DLD1 (cell line): Measurements from ENCODE around the gene TESK1.

Experiments used
- in situ Hi-C: cut with HindIII; loops from 2 replicates; pipeline ENCODE4 v1.10.0; 2017; ENCODE audit warnings: low sequenced_read_pairs

The TESK1 gene, protein sequence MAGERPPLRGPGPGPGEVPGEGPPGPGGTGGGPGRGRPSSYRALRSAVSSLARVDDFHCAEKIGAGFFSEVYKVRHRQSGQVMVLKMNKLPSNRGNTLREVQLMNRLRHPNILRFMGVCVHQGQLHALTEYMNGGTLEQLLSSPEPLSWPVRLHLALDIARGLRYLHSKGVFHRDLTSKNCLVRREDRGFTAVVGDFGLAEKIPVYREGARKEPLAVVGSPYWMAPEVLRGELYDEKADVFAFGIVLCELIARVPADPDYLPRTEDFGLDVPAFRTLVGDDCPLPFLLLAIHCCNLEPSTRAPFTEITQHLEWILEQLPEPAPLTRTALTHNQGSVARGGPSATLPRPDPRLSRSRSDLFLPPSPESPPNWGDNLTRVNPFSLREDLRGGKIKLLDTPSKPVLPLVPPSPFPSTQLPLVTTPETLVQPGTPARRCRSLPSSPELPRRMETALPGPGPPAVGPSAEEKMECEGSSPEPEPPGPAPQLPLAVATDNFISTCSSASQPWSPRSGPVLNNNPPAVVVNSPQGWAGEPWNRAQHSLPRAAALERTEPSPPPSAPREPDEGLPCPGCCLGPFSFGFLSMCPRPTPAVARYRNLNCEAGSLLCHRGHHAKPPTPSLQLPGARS

DNA sequence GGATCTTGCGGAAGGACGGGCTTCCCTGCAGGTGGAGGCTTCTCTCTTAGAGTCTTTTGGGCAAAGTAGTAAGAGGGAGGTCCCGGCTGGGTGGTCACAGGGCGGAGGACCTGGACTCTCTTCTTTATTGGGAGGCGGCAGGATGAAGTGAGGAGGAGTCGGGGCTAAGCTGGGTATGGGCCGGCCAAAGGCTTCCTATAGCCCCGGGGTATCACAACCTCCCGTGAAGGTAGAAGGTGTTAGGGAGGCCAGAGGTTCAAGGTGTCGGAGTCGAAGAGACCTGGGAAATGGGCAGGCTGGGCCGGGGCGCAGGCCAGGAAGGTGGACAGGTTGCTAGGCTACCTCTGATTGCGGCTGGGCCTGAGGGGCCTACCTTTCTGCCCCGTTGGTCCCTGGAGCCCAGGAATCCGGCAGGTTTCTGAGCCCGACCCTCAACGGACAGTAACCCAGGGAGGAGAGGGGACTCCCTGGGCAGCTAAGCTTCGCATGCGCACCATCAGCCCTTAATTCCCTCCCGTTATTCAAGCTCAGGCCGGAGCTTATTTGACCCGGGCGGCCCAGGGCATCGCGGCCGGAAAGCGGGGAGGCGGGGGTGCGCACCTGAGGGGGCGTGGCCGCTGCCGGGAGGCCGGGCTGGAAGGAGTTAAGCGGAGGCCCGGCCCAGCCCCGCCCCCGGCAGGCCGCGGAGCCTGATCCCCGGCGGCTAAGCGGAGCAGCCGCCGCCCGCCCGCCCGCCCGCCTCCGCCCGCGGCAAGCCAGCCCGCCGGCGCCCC is at the start of gene TESK1:
TSS of gene TESK1 (plus strand) at position 685 of the 773 bp plus-strand sequence. CDS start 358 bp downstream, outside the sequence.
- in situ Hi-C loops = no loop called here

DNA sequence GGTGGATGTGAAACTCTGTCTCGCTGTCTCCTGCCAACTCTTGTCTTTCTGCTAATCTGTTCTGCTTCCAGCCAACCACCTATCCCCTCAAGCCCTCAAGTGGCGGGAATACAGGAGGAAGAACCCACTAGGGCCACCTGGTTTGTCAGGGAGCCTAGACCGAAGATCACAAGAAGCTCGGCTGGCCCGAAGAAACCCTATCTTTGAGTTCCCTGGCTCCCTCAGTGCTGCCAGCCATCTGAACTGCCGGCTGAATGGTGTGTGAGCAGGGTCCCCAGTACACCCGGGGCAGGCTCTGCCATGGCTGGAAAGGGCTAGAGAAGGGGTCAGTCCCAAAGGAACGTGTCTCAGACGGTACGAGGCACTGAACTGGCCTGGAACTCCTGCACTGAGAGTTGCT is 49.2 kb upstream of the TESK1 start:
- in situ Hi-C loops = no loop called here

GRCh38 chr9:35556776-35557175 is 48.3 kb upstream of the TESK1 start:
- in situ Hi-C loops = no loop called here

- in situ Hi-C loops = no loop called here
These were observed 47.7 kb upstream of the TESK1 start for GRCh38 chr9:35557320-35557719.

DNA sequence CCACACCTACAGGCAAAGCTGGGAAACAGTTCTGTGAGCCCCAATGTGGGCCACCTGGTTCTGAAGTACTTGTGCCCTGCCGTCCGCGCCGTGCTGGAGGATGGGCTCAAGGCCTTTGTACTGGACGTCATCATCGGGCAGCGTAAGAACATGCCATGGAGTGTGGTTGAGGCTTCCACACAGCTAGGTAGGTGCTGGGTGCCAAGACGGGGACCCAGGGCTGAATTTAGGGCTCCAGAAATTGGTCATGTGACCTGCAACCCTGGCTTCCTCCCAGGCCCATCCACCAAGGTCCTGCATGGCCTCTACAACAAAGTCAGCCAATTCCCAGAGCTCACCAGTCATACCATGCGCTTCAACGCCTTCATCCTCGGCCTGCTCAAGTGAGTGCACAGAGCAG is 46.9 kb upstream of the TESK1 start:
- in situ Hi-C loops = no loop called here

DNA sequence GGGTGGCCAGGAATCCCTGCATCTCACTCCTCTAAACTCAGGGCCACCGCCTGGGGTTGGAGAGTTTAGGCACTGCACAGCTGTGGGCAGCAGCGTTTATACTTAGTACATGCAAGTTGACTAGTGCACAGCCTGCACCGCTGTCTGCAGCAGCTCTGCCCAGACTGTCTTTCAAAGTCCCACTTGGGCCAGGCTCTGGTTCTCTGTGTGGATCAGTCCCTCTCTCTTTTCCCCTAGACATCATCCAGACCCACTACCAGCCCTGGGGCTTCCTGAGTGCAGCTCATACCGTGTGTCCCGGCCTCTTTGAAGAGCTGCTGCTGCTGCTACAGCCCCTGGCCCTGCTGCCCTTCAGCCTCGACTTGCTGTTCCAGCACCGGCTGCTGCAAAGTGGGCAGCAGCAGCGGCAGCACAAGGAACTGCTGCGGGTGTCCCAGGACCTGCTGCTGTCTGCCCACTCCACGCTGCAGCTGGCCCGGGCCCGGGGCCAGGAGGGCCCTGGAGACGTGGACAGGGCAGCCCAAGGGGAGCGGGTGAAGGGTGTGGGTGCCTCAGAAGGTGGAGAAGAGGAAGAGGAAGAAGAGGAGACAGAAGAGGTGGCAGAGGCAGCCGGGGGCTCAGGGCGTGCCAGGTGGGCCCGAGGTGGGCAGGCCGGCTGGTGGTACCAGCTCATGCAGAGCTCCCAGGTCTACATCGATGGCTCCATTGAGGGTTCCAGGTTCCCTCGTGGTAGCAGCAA is 45.1 kb upstream of the TESK1 start:
- in situ Hi-C loops = no loop called here

DNA sequence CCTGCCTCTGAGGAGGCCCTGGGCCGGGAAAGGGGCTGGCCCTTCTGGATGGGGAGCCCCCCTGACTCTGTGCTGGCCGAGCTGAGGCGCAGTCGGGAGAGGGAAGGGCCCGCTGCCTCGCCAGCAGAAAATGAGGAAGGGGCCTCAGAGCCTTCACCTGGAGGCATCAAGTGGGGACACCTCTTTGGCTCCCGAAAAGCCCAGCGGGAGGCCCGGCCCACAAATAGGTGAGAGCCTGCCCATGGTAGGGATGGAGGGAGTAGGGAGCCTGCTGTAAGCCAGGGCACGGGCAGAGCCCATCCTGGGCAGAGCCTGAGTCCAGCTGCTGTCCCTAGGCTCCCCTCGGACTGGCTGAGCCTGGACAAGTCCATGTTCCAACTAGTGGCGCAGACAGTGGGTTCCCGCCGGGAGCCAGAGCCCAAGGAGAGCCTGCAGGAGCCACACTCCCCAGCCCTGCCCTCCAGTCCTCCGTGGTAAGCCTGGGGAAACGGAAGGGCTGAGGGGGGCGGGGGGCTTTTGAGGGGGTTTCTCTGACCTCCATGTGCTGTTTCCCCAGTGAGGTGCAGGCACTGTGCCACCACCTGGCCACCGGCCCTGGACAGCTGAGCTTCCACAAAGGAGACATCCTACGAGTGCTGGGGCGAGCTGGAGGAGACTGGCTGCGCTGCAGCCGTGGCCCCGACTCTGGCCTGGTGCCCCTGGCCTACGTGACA is 44.3 kb upstream of the TESK1 start:
- in situ Hi-C loops = no loop called here

GRCh38 chr9:35561468-35562261 is 43.4 kb upstream of the TESK1 start:
- in situ Hi-C loops = no loop called here

- in situ Hi-C loops = no loop called here
These were observed 41.9 kb upstream of the TESK1 start for GRCh38 chr9:35562895-35563780.

DNA sequence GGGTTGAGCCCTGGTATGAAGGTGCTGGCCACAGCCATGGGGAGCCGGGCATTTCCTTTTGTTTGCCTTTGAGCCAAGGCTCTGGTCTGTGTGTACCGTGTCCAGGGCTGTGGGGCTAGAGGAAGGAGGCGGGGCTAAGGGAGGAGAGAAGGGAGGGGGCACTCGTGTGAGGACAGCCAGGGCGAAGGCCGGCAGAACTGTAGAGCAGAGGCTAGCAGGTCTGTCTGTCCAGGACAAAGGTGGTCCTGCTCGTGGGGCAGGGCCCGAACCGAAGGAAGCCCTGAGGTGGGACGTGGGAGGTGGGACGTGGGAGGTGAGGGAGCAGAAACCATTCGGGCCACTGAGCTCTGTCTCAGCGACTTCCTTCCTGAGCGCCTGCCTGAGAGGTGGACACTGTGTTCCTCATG is 41.3 kb upstream of the TESK1 start:
- in situ Hi-C loops = no loop called here

DNA sequence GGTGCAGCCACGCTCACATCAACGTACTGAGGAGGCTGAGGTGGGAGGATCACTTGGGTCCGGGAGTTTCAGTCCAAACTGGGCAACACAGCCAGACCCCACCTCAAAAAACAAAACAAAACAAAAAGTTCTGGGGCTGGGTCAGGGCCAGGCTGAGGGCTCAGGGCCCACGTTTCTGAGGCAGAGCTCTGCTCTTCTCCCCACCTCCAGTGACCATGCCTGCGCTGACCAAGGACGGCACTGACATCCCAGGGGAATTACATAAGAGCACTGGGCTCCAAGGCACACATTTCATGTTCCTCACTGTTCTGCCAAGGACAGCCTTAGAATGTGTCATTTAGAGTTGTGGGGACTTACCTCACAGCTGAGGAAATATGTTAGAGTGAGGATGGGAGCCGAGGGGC is 40.4 kb upstream of the TESK1 start:
- in situ Hi-C loops = no loop called here

DNA sequence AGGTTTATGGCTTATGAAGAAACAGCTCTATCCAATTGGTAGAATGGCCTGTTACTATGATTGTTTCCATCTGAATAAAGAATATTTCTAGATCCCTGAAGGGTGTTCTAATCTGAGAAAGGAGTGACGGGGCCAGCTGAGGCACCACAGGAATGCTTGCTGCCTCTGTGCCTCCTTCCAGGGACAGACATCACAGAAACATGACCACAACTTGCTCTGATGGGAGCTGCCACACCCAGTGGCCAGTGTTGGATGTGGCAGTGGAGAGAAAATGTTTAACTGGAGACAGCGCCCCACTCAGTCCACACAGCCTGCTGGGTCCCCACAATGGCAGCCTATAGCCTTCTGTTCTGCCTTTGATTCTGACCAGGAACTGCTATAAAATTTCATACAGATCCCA is 38.6 kb upstream of the TESK1 start:
- in situ Hi-C loops = no loop called here

GRCh38 chr9:35568196-35568595 is 36.9 kb upstream of the TESK1 start:
- in situ Hi-C loops = no loop called here

DNA sequence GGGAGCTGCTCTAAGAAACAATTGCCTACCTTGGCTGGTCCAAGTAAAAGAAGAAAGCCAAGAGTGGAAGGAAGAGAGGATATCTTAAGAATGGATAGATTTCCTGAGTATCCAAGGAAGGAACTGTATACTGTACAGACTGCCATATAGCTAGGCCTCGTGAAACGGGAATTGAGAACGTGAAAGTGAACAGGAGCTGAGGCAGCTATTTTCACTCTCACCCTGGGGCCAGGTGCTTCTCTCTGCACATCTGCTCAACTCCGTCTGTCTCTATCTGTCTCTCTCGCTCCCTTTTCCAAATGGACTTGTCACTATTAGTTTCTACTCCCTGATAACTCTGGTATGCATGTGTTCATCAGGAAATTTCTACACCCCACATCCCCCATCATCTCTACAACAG is 35.9 kb upstream of the TESK1 start:
- in situ Hi-C loops = no loop called here

GRCh38 chr9:35570709-35571504 is 34.2 kb upstream of the TESK1 start:
- in situ Hi-C loops = no loop called here

GRCh38 chr9:35574578-35575122 is 30.4 kb upstream of the TESK1 start:
- in situ Hi-C loops = no loop called here

DNA sequence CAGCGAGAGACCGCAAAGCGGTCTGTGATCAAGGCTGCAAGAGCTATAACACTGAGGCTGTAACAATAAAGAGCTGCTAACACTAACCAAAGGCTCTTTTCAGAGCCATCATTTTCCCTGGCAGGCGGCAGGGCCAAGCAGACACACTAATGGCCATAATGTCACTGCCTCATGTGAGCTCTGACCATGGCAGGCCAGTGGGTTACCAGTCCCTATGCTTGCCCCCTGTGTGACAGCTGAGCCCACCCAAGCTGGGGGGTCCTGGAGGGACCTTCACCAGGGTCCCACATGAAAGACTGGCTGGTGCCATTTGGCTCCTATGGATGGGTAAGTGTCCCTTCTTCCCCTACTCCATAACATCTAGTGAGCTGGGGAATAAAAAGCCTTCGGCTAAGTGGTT is 29.6 kb upstream of the TESK1 start:
- in situ Hi-C loops = no loop called here

- in situ Hi-C loops = no loop called here
These were observed 27.6 kb upstream of the TESK1 start for GRCh38 chr9:35577486-35577885.
